NCI-H2227 treated with DMSO at 0.1 percent for 48 hours (cell line): ENCODE measurements around the gene CTIF.

Experiments
- DNase-seq: peaks from one replicate; lab custom pipeline; 2025; lab: John Stamatoyannopoulos, UW

CTIF gene

GRCh38 chr18:48901145-48902022 lies 362.6 kb downstream of the CTIF start:
- no peak for DNase-seq

GRCh38 chr18:48902023-48902855 lies 363.4 kb downstream of the CTIF start:
- DNase-seq = peak; percentile 32

DNA sequence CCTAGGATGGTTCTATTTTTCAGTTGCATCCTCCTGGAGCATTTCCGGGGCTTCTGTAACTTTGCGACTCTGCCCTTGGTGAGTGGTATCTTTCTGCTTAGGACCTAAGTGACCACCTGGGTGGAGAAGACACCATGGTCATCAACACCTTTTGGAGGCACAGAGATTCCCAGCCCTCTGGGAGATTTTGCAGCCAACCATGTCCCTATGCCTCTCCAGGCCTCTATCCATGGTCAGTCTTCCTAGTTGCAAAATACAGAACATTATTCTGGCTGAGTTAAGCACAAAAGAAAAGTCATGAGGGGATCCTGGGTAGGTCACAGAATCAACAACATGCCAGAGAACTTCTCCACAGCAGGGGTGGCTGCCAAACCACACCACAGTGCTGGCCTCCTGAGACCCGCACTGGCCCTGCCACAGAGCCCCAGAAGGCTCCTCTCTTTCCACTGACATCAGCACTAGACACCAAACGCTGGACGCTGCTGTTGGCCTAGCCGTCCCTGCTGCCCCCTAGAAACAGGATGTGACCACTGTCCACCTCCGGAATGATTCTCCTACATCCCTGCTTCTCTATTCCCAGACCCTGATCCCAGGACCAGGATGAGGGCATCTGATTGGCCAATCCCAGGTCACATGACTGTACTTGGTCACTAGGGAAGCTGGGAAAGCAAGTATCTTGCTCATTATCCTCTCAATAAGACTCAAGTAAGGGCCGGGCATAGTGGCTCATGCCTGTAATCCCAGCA lies 364.2 kb downstream of the CTIF start:
- DNase-seq = no peak

DNA sequence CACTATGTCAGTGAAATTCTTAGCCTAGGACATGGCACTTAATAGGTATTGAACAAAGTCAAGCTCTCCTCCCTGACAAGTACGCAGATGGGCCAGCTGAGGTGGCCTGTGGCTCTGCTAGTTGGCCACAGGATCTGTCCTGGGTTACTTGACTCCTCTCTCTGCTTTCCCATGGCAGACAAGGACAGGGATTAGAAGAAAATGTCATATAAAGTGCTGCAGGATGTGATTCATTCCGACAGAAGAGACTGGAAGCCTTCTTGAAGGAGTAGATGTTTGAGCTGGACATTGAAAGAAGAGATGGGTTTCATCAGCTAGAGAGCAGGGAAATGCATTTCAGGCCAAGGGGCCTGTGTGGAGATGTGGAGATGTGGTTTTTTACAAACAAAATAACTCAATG lies 365.3 kb downstream of the CTIF start:
- no peak for DNase-seq

DNA sequence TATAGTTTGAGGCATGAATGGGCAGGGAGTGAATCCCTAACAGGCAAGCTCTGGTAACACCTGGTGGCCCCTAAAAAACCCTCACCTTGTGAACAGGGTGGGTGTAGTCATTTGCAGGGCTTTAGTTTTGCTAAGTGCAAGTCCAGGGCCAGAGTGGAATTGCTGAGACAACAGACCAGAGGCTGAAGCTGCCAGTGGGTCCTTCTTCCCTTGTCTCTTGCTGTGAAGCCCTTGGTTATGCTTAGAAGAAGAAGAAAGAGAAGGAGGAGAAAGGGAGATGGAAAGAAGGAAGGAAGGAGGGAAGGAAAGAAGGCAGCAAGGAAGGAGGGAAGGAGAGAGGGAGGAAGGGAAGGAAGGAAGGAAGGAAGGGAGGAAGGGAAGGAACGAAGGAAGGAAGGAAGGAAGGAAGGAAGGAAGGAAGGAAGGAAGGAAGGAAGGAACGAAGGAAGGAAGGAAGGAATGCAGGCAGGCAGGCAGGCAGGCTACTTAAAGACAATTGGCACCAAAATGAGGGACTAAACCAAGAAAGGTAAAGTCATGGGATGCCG lies 366.1 kb downstream of the CTIF start:
- no peak for DNase-seq

GRCh38 chr18:48905513-48905912 lies 366.7 kb downstream of the CTIF start:
- no peak for DNase-seq

- no peak for DNase-seq
Measured at GRCh38 chr18:48908916-48909315, 370.1 kb downstream of the CTIF start.

- DNase-seq = no peak
Measured at GRCh38 chr18:48909721-48910120, 370.9 kb downstream of the CTIF start.

GRCh38 chr18:48910972-48911545 lies 372.2 kb downstream of the CTIF start:
- DNase-seq = no peak
